ENCODE results near the gene CERS2. TPM values are rescaled to one million over a fixed set of nuclear protein-coding genes. Genes with fewer than 3 reads are reported as not detected.

The CERS2 gene
- total and polyA plus RNA-seq, 2 of the 13 experiments (the other 11 are each of a cell fraction or from before 2014, with no cell fraction given) = 269 to 298 TPM

GRCh38 chr1:150976879-150977694 lies 2.5 kb upstream of the CERS2 start (continued):
- TF ChIP-seq ARID4A (CRISPR knock-in tag; IDR thresholded peaks at IDR 0.05; ENCODE audit: borderline replicate concordance) (no peak), REL (CRISPR knock-in tag; conservative IDR thresholded peaks at IDR 0.05) (no peak), BRD4 (CRISPR knock-in tag; IDR thresholded peaks at IDR 0.05) (no peak), EHMT2 (IDR thresholded peaks at IDR 0.05; ENCODE audit: borderline replicate concordance, low read depth, low read length) (no peak), HNF4G (IDR thresholded peaks at IDR 0.05; ENCODE audit: borderline replicate concordance, low read depth, low read length) (no peak), HNF4G (CRISPR knock-in tag; IDR thresholded peaks at IDR 0.05; ENCODE audit: borderline replicate concordance, low read depth) (no peak), ZNF761 (CRISPR knock-in tag; conservative IDR thresholded peaks at IDR 0.05) (no peak), AGO2 (optimal IDR thresholded peaks at IDR 0.05; ENCODE audit: low read depth, low read length) (no peak), ZBTB44 (CRISPR knock-in tag; IDR thresholded peaks at IDR 0.05) (no peak), HMG20B (CRISPR knock-in tag; conservative IDR thresholded peaks at IDR 0.05) (no peak), PHF8 (CRISPR knock-in tag; IDR thresholded peaks at IDR 0.05) (no peak), ZNF207 (IDR thresholded peaks at IDR 0.05; ENCODE audit: borderline replicate concordance) (no peak), SRSF4 (IDR thresholded peaks at IDR 0.05; ENCODE audit: low read depth, low read length, poor library complexity, severe bottlenecking) (no peak), ESRRA (CRISPR knock-in tag; IDR thresholded peaks at IDR 0.05; ENCODE audit: low read depth) (no peak), ZSCAN9 (CRISPR knock-in tag; IDR thresholded peaks at IDR 0.05; ENCODE audit: borderline replicate concordance) (0 out of 2 replicates have a peak, but pooled peaks have one; percentile 40), ZNF678 (CRISPR knock-in tag; IDR thresholded peaks at IDR 0.05) (no peak), FOXP1 (IDR thresholded peaks at IDR 0.05) (no peak), FOXP1 (CRISPR knock-in tag; IDR thresholded peaks at IDR 0.05) (no peak), USF2 (IDR thresholded peaks at IDR 0.05; ENCODE audit: low read depth, low read length) (no peak), USF2 (CRISPR knock-in tag; IDR thresholded peaks at IDR 0.05; ENCODE audit: borderline replicate concordance) (no peak), KLF9 (CRISPR knock-in tag; IDR thresholded peaks at IDR 0.05; ENCODE audit: low read depth) (no peak), ZNF3 (CRISPR knock-in tag; IDR thresholded peaks at IDR 0.05) (no peak), ZMYM4 (CRISPR knock-in tag; IDR thresholded peaks at IDR 0.05) (no peak), ZNF619 (CRISPR knock-in tag; IDR thresholded peaks at IDR 0.05) (no peak), KMT2A (CRISPR knock-in tag; IDR thresholded peaks at IDR 0.05) (no peak)
